ENCODE results near the gene MDFI.

MDFI gene

DNA sequence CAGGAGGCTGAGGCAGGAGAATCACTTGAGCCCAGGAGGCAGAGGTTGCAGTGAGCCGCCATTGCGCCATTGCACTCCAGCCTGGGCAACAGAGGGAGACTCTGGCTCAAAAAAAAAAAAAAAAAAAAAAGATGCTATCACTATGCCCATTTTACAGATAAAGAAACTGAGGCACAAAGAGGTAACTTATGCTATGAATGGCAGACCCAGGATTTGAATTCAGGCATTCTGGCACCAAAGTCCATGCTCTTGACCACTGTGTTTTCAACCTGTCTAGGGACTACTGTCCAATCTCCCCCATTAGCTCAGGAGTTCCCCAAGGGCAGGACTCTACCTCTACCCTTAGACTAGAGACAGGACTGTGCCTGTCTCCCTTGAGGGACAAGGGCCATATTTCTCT, 9.1 kb upstream of the MDFI start:
- Histone ChIP-seq H3K4me3 (ENCODE audit: low read length) (no peak overlapping the region), H3K27me3 (ENCODE audit: insufficient read depth, low read length) (peaks cover 6% of the 10 kb centered on the region), H3K36me3 (ENCODE audit: insufficient read depth, low read length) (no peaks in the 10 kb centered on the region), H3K4me1 (ENCODE audit: insufficient read depth, low read length) (no peaks in the 10 kb centered on the region), H3K9me3 (ENCODE audit: low read length) (no peaks in the 10 kb centered on the region), H2AFZ (ENCODE audit: low read depth, low read length) (no peak overlapping the region)

DNA sequence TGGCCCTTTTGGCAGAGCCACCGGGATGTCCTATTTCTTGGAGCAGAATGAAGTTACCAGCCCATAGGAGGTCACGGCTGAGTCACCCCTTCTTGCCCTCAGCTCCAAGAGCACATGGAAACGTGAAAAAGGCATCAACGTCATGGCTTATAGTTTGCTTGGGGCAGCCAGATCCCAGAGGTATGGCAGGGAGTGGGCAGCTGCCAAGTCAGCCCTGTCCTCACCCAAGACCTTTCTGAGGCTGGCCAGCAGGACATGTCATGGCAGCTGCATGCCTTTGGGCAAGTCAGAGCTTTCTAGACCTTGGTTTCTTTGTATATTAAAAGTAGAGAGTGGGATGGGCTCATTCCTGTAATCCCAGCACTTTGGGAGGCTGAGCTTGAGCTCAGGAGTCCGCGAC, 8.2 kb upstream of the MDFI start:
- no peaks in the 10 kb centered on the region for H3K9me3 ChIP-seq (ENCODE audit: low read length)
- no peak overlapping the region for H2AFZ ChIP-seq (ENCODE audit: low read depth, low read length)
- peaks cover 5% of the 10 kb centered on the region for H3K4me1 ChIP-seq (ENCODE audit: insufficient read depth, low read length)
- no peaks in the 10 kb centered on the region for H3K36me3 ChIP-seq (ENCODE audit: insufficient read depth, low read length)
- H3K27me3 ChIP-seq (ENCODE audit: insufficient read depth, low read length): peaks cover 6% of the 10 kb centered on the region
- H3K4me3 ChIP-seq (ENCODE audit: low read length): no peak overlapping the region

DNA sequence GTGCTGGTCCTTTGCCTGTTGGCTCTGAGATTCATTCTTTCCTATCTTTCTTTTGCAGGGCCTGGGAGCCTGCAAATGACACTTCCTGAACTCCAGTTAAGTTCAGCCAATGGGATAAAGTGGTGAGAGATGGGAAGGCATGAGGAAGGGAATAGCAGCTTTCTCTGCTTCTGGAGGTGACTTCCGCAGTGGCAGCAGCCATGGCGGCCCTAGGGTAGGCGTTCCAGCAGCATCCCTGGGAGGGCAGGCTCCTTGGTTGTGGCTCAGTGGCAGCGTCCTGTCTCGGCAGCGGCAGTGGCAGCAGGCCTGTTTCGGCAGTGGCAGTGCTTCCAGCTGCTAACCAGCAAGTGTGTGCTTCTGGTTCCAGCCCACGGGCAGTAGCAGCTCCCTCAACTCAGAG, 7.3 kb upstream of the MDFI start:
- H3K27me3 ChIP-seq (ENCODE audit: insufficient read depth, low read length): peaks cover 6% of the 10 kb centered on the region

DNA sequence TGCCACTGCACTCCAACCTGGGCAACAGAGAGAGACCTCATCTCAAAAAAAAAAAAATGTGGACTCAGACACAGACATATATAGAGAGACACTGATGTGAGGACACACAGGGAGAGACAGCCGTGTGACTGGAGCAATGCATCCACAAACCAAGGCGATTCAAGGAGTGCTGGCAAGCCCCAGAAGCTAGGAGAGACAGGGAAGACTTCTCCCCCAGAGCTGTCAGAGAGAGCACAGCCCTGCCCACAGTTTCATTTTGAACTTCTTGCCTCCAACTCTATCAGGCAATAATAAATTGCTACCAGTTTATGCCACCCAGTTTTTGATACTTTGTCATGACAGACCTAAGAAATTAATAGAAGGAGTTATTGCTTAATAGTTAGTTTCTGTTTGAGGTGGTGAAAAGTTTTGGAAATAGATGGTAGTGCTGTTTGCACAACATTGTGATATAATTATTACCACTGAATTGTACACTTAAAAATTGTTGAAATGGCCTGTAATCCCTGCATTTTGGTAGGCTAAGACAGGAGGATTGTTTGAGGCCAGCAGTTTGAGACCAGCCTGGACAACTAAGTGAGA, 5.1 kb upstream of the MDFI start:
- no peak overlapping the region for H3K4me3 ChIP-seq (ENCODE audit: low read length)
- H3K9me3 ChIP-seq (ENCODE audit: low read length): no peaks in the 10 kb centered on the region
- H3K27me3 ChIP-seq (ENCODE audit: insufficient read depth, low read length): peaks cover 6% of the 10 kb centered on the region
- no peaks in the 10 kb centered on the region for H3K36me3 ChIP-seq (ENCODE audit: insufficient read depth, low read length)
- H2AFZ ChIP-seq (ENCODE audit: low read depth, low read length): no peak overlapping the region
- H3K4me1 ChIP-seq (ENCODE audit: insufficient read depth, low read length): peaks cover 10% of the 10 kb centered on the region

More for the DNA sequence above, 7.3 kb upstream of the MDFI start:
- H3K4me1 ChIP-seq (ENCODE audit: insufficient read depth, low read length): peaks cover 5% of the 10 kb centered on the region
- H3K36me3 ChIP-seq (ENCODE audit: insufficient read depth, low read length): no peaks in the 10 kb centered on the region
- no peaks in the 10 kb centered on the region for H3K9me3 ChIP-seq (ENCODE audit: low read length)
- no peak overlapping the region for H3K4me3 ChIP-seq (ENCODE audit: low read length)
- H2AFZ ChIP-seq (ENCODE audit: low read depth, low read length): no peak overlapping the region

DNA sequence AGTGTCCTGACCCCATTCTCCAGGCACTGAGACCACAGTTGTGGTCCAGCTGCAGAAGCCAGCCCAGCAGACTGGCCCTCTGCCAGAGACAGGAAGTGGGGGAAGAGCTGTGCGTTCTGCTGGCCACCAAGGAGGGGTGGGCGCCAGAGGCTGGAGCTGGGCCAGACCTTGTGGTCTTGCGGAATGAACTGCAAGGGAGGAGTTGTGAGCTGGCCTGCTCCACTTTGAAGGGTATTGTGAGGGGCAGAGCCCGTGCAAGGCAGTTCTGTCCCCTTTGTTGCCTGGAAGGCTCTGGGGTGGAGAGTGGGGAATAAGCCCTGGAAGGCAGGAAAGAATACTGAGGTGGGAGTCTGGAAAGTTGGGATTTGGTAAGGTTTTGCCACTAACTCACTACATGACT, 3.6 kb upstream of the MDFI start:
- Histone ChIP-seq H3K36me3 (ENCODE audit: insufficient read depth, low read length) (no peaks in the 10 kb centered on the region), H2AFZ (ENCODE audit: low read depth, low read length) (no peak overlapping the region), H3K4me1 (ENCODE audit: insufficient read depth, low read length) (peaks cover 15% of the 10 kb centered on the region), H3K27me3 (ENCODE audit: insufficient read depth, low read length) (peaks cover 6% of the 10 kb centered on the region), H3K9me3 (ENCODE audit: low read length) (no peaks in the 10 kb centered on the region), H3K4me3 (ENCODE audit: low read length) (no peak overlapping the region)

DNA sequence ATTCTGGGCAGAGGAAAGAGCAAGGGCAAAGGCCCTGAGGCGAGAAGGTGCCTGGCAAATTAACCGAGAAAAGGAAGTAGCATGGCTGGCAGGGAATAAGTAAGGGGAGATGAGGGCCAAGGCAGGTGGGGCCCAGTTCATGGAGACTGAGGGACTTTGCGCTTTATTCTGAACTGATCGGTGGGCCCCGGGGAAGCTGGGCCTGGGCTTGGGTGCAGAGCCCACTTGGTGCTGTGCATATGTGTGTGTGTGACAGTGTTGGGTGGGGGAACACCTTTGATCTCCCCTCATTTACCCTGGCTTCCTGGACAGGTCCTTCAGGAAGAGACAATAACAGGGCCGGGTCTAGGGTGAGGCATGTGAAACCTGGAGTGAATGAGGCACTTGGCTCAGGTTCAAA, 2.9 kb upstream of the MDFI start:
- Histone ChIP-seq H2AFZ (ENCODE audit: low read depth, low read length) (no peak overlapping the region), H3K36me3 (ENCODE audit: insufficient read depth, low read length) (peaks cover under 1% of the 10 kb centered on the region), H3K27me3 (ENCODE audit: insufficient read depth, low read length) (peaks cover 6% of the 10 kb centered on the region), H3K9me3 (ENCODE audit: low read length) (no peaks in the 10 kb centered on the region), H3K4me3 (ENCODE audit: low read length) (no peak overlapping the region), H3K4me1 (ENCODE audit: insufficient read depth, low read length) (peaks cover 20% of the 10 kb centered on the region)

DNA sequence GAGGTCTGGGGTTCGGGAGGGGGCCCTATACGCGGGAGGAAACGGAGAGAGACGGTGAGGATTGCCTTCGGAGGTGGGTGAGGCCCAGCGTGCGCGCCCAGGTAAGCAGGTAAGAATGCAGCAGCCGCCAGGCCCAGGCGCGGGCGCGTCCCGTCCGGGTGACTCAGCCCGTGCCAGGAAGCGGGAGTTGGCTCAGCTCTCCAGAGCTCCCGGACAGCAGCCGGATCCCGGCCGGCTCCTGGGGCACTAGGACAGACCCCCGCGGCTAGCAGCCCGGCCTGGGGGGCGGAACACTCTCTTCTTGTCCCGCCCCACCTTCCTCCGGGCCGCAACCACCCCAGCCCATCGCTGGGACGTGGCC, 1.5 kb upstream of the MDFI start:
- H3K27me3 ChIP-seq (ENCODE audit: insufficient read depth, low read length): peaks cover 2% of the 10 kb centered on the region
- no peak overlapping the region for H3K4me3 ChIP-seq (ENCODE audit: low read length)
- peaks cover 2% of the 10 kb centered on the region for H3K36me3 ChIP-seq (ENCODE audit: insufficient read depth, low read length)
- no peak overlapping the region for H2AFZ ChIP-seq (ENCODE audit: low read depth, low read length)
- no peaks in the 10 kb centered on the region for H3K9me3 ChIP-seq (ENCODE audit: low read length)
- peaks cover 20% of the 10 kb centered on the region for H3K4me1 ChIP-seq (ENCODE audit: insufficient read depth, low read length)

DNA sequence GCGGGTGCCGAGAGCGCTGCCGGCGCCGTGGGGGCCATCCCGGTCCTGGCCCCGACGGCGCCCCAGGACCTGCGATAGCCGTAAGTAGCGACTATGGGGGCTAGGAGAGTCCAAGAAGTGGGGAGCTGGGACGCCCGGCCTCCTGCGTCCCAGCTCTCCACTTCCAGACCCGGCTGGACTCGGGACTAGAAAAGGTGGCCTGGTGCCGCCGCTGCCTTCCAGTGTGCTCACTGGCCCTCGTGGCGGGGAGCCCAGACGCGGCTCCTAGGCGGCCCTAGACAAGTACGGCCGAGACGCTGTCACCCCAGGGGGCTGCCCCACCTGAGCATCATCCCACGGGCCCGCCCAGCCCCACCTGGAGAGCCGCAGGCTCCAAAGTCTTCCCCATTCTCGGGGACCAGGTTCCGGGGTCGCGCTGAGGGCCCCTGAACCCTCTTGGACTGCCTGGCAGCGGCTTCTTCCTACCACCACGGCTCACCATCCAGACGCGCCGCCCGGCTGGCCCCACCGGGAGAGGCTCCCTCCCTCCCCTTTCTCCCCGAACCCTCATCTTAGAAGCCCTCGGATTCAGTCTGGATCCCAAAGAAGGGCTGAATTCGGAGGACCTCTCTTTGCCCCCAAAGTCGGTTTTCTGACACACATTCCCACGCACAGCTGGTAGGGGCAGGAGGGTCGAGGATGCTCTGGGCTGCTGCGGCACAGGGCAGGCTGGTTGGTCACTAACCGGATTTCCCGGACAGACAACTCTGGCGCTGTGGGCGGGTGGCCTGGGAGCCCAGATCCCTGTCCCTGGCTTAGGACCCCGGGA, 870 bp upstream of the MDFI start:
- Histone ChIP-seq H3K9me3 (ENCODE audit: low read length) (no peaks in the 10 kb centered on the region), H3K4me1 (ENCODE audit: insufficient read depth, low read length) (peaks cover 20% of the 10 kb centered on the region), H2AFZ (ENCODE audit: low read depth, low read length) (peak overlapping the region; percentile 83), H3K27me3 (ENCODE audit: insufficient read depth, low read length) (no peaks in the 10 kb centered on the region), H3K4me3 (ENCODE audit: low read length) (peak overlapping the region; percentile 76), H3K36me3 (ENCODE audit: insufficient read depth, low read length) (peaks cover 2% of the 10 kb centered on the region)

DNA sequence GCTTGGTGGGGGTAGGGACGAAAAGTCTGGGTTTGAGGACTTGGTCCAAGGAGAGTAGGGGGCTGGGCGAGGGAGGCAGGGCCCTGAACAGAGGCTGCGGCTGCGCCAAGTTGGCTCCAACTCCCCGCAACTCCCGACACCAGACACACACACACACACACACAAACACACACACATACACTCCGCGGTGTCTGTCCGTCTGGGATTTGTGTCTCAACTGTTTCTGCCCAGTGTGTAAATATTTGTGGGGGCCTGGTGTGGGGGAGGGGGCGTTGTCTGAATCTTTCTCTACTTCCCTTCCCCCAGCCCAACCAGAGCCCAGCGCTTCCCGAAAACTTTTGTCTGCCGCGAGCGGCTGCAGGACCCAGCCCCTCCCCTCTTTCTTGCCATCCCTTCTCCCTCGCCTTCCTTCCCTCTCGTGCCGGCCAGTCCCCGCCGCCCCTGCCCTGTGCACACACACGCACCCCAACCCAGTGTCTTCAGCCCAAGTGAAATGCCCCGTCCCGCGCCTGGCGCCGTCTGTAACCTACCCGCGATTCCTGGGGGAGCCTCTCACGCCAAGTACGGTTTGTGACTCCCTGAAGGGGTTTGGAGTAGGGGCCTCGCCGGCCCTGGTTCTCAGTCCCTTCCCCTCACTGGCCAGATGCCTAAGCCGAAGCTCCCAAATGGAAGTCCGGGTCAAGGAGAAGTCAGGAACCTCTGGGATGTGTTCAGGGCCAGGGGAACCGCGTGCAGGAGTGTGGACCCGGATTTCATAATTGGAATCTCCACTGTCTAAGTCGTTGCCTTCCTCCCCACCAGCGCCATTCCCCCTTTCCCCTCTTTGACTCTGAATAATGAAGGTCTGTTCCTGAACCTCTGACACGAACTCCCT, 904 bp downstream of the MDFI start:
- no peaks in the 10 kb centered on the region for H3K9me3 ChIP-seq (ENCODE audit: low read length)
- H3K36me3 ChIP-seq (ENCODE audit: insufficient read depth, low read length): peaks cover 2% of the 10 kb centered on the region
- H3K4me1 ChIP-seq (ENCODE audit: insufficient read depth, low read length): peaks cover 27% of the 10 kb centered on the region
- peak overlapping the region; percentile 76 for H3K4me3 ChIP-seq (ENCODE audit: low read length)
- H3K27me3 ChIP-seq (ENCODE audit: insufficient read depth, low read length): no peaks in the 10 kb centered on the region
- H2AFZ ChIP-seq (ENCODE audit: low read depth, low read length): peak overlapping the region; percentile 83

DNA sequence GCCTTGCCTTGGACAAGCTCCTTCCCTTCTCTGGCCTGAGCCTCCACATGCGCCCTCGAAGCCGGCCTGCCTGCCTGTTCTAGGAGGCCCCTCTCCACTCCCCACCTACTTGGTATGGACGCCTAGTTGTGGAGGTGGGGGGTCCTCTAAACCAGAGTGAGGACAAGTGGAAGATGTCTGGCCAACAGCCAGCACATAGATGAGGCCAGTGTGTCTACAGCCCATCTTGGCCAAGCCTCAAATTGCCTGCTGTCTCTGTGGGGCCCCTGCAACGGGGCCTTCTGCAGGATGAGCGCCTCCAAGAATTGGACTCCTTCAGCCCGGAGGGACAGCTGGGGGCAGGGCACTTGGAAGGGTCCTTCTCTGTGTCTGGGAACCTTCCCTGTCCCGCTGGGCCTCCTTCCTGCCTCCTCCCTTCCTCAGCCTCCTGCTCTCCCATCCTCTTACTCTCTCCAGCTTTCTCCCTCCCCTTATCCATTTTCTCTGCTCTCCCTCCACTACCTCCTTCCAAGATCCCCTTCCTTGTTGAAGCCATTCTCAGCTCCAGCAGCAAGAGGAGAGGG, 1.6 kb downstream of the MDFI start:
- Histone ChIP-seq H3K4me3 (ENCODE audit: low read length) (peak overlapping the region; percentile 76), H2AFZ (ENCODE audit: low read depth, low read length) (no peak overlapping the region), H3K27me3 (ENCODE audit: insufficient read depth, low read length) (no peaks in the 10 kb centered on the region), H3K36me3 (ENCODE audit: insufficient read depth, low read length) (peaks cover 2% of the 10 kb centered on the region), H3K9me3 (ENCODE audit: low read length) (no peaks in the 10 kb centered on the region), H3K4me1 (ENCODE audit: insufficient read depth, low read length) (peaks cover 30% of the 10 kb centered on the region)

DNA sequence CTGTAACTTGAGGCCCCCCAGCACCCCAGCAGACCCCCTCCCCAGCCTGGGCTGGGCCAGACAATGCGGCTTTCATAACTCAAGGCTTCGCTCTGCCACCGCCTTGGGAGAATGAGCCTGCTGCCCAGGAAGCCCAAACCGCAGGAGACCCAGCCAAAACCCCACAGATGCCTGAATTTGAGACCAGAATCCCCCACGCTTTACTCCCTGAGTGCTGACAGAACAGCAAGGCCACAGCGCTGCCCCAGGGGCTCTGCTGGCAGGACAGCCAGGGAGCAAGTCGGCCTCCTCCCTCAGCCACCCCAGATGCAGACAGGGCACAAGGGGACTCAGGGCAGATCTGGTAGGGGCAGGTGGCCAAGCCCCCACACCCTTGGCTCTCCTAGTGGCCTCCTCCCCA, 2.2 kb downstream of the MDFI start:
- peaks cover 30% of the 10 kb centered on the region for H3K4me1 ChIP-seq (ENCODE audit: insufficient read depth, low read length)
- no peak overlapping the region for H3K4me3 ChIP-seq (ENCODE audit: low read length)
- H3K36me3 ChIP-seq (ENCODE audit: insufficient read depth, low read length): peaks cover 2% of the 10 kb centered on the region
- no peaks in the 10 kb centered on the region for H3K9me3 ChIP-seq (ENCODE audit: low read length)
- no peaks in the 10 kb centered on the region for H3K27me3 ChIP-seq (ENCODE audit: insufficient read depth, low read length)
- H2AFZ ChIP-seq (ENCODE audit: low read depth, low read length): no peak overlapping the region

DNA sequence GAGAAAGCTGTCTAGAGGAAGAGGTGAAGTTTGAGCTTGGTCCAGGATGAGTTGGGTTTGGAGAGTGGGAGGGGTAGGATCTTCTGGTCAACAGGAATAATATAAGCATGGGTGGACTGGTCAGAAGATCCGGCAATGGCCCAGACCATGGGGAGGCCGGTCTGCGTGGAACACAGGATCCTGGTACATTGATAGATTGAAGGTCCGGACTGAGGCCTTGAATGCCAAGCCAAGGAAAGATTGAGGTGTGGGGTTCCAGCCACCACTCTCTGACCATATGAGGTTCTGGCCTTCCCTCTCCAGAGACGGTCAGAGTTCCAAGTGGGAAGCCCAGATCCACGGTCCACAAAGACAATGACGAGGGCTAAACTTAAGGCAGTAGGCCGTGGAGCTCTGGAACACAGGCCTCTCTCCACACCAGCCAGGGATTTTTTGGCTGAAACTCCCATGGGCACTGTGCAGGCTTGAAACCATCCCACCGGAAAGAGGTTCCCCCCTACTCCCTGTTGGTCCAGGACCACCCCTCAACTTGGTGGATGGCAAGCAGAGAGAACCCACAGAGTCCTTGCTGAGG, 3.2 kb downstream of the MDFI start:
- Histone ChIP-seq H3K4me1 (ENCODE audit: insufficient read depth, low read length) (peaks cover 30% of the 10 kb centered on the region), H2AFZ (ENCODE audit: low read depth, low read length) (no peak overlapping the region), H3K9me3 (ENCODE audit: low read length) (no peaks in the 10 kb centered on the region), H3K27me3 (ENCODE audit: insufficient read depth, low read length) (no peaks in the 10 kb centered on the region), H3K36me3 (ENCODE audit: insufficient read depth, low read length) (peaks cover 5% of the 10 kb centered on the region), H3K4me3 (ENCODE audit: low read length) (no peak overlapping the region)

Data from neuron (in vitro differentiated cells).